ENCODE results near the gene LAMB3. TPM values are rescaled to one million over a fixed set of nuclear protein-coding genes. Genes with fewer than 3 reads are reported as not detected.

The LAMB3 gene
- total and polyA plus RNA-seq, 8 donors, result 1.4 to 25.8 (median 3.4) TPM

GRCh38 chr1:209589863-209590262 lies 62.4 kb downstream of the LAMB3 start:
- no peak for TF ChIP-seq CTCF (IDR thresholded peaks at IDR 0.05)
- H3K36me3 ChIP-seq, result no peaks in the 10 kb centered on the region
- intact Hi-C loops (cut with DNase I), result loop anchor here in 1 of 3 donors (5.0 kb wide), 1 partner anchor 97 kb away; no protein-coding TSS in a partner anchor
- ATAC-seq (no peak), FAIRE-seq (no peak), DNase-seq (no peak)
- 81 to 84% methylated on average over 6 of the region's 6 CpGs for WGBS, 2 donors
- H3K27ac ChIP-seq, result no peak overlapping the region
- no peaks in the 10 kb centered on the region for H3K9me3 ChIP-seq
- H3K4me3 ChIP-seq, result no peak overlapping the region
- no peaks in the 10 kb centered on the region for H3K4me1 ChIP-seq
- H3K27me3 ChIP-seq, result no peaks in the 10 kb centered on the region

GRCh38 chr1:209589440-209589839 lies 62.8 kb downstream of the LAMB3 start:
- ATAC-seq (no peak), DNase-seq (no peak), FAIRE-seq (no peak)
- H3K27me3 ChIP-seq, result peaks cover 0 to 3% (median 0%) of the 10 kb centered on the region in 4 donors
- 95 to 97% methylated on average over 2 of the region's 2 CpGs for WGBS, 2 donors
- no peak overlapping the region for H3K4me3 ChIP-seq
- H3K27ac ChIP-seq, result no peak overlapping the region
- no peaks in the 10 kb centered on the region for H3K36me3 ChIP-seq
- no peak for TF ChIP-seq CTCF (IDR thresholded peaks at IDR 0.05)
- H3K4me1 ChIP-seq, result no peaks in the 10 kb centered on the region
- intact Hi-C loops (cut with DNase I), result loop anchor here in 1 of 3 donors (5.0 kb wide), 1 partner anchor 98 kb away; no protein-coding TSS in a partner anchor
- H3K9me3 ChIP-seq, result no peaks in the 10 kb centered on the region

GRCh38 chr1:209587789-209588188 lies 64.4 kb downstream of the LAMB3 start:
- TF ChIP-seq CTCF (IDR thresholded peaks at IDR 0.05), result no peak
- no peak for DNase-seq
- no peak overlapping the region for H3K4me3 ChIP-seq
- H3K4me1 ChIP-seq, result no peaks in the 10 kb centered on the region
- 79 to 84% methylated on average over 3 of the region's 3 CpGs for WGBS, 2 donors
- H3K27me3 ChIP-seq, result peaks cover 0 to 10% (median 4%) of the 10 kb centered on the region in 4 donors
- no peaks in the 10 kb centered on the region for H3K9me3 ChIP-seq
- FAIRE-seq, result no peak
- no peak overlapping the region for H3K27ac ChIP-seq
- ATAC-seq, result no peak
- no peaks in the 10 kb centered on the region for H3K36me3 ChIP-seq
- intact Hi-C loops (cut with DNase I), result loop anchor here in 1 of 3 donors (5.0 kb wide), 1 partner anchor 100 kb away; no protein-coding TSS in a partner anchor

- DNase-seq, result no peak
- intact Hi-C loops (cut with DNase I), result loop anchor here in 1 of 3 donors (5.0 kb wide), 1 partner anchor 101 kb away; no protein-coding TSS in a partner anchor
- no peak for ATAC-seq
- Histone ChIP-seq H3K4me3 (no peak overlapping the region), H3K4me1 (no peaks in the 10 kb centered on the region), H3K27ac (no peak overlapping the region), H3K36me3 (no peaks in the 10 kb centered on the region), H3K27me3 (peaks cover 0 to 18% (median 5%) of the 10 kb centered on the region in 4 donors), H3K9me3 (no peaks in the 10 kb centered on the region)
- 50 to 54% methylated on average over 4 of the region's 4 CpGs for WGBS, 2 donors
- no peak for FAIRE-seq
- TF ChIP-seq CTCF (IDR thresholded peaks at IDR 0.05), result no peak
Measured at GRCh38 chr1:209586221-209586740, 65.9 kb downstream of the LAMB3 start.

GRCh38 chr1:209585672-209586071 lies 66.6 kb downstream of the LAMB3 start:
- Histone ChIP-seq H3K27ac (no peak overlapping the region), H3K36me3 (no peaks in the 10 kb centered on the region), H3K4me3 (no peak overlapping the region), H3K4me1 (no peaks in the 10 kb centered on the region), H3K27me3 (peaks cover 0 to 18% (median 5%) of the 10 kb centered on the region in 4 donors), H3K9me3 (no peaks in the 10 kb centered on the region)
- ATAC-seq (peak; percentile 76 to 86 (median 84)), DNase-seq (peak; percentile 23 to 74 (median 39)), FAIRE-seq (no peak)
- intact Hi-C loops (cut with DNase I), result loop anchor here in 1 of 3 donors (5.0 kb wide), 1 partner anchor 102 kb away; no protein-coding TSS in a partner anchor
- WGBS, 2 donors, result 1 to 4% methylated on average over 23 of the region's 23 CpGs
- TF ChIP-seq CTCF (IDR thresholded peaks at IDR 0.05), result no peak
